H9 (cell line): Measurements from ENCODE around the gene SNRNP35. TPM values are rescaled to one million over a fixed set of nuclear protein-coding genes. Genes with fewer than 3 reads are reported as not detected.

Source experiments
- DNase-seq: peaks from one replicate; pipeline ENCODE4 v3.0.0-alpha.2; 2017
- H2AFZ ChIP-seq: one replicate; pipeline ENCODE4 v1.6.1; 2013; ENCODE audit warnings: mild to moderate bottlenecking, low read length, control low read depth, moderate library complexity
- H2AK5ac ChIP-seq: 2 replicates; pipeline ENCODE4 v1.6.1; 2013; ENCODE audit warnings: low read length, control low read depth, mixed read lengths; ENCODE audit not compliant: insufficient read length
- H2BK120ac ChIP-seq: one replicate; pipeline ENCODE4 v1.6.1; 2013; ENCODE audit warnings: low read depth, mild to moderate bottlenecking, low read length, control low read depth, inconsistent platforms; ENCODE audit not compliant: poor library complexity, severe bottlenecking
- H2BK12ac ChIP-seq: 2 replicates; pipeline ENCODE4 v1.6.1; 2013; ENCODE audit warnings: low read length, control low read depth, mixed read lengths, low read depth; ENCODE audit not compliant: insufficient read length
- H2BK15ac ChIP-seq: 2 replicates; pipeline ENCODE4 v1.6.1; 2013; ENCODE audit warnings: low read depth, low read length, control low read depth
- H2BK20ac ChIP-seq: one replicate; pipeline ENCODE4 v1.6.1; 2013; ENCODE audit warnings: low read depth, mild to moderate bottlenecking, low read length, control low read depth, inconsistent platforms; ENCODE audit not compliant: poor library complexity, severe bottlenecking
- H2BK5ac ChIP-seq: 2 replicates; pipeline ENCODE4 v1.6.1; 2013; ENCODE audit warnings: low read length, control low read depth, mixed read lengths; ENCODE audit not compliant: insufficient read length
- H3K14ac ChIP-seq: 2 replicates; pipeline ENCODE4 v1.6.1; 2013; ENCODE audit warnings: low read length, control low read depth; ENCODE audit not compliant: insufficient read depth
- H3K18ac ChIP-seq: 2 replicates; pipeline ENCODE4 v1.6.1; 2013; ENCODE audit warnings: low read depth, mild to moderate bottlenecking, mixed read lengths, low read length, control low read depth; ENCODE audit not compliant: insufficient read length
- H3K23ac ChIP-seq: 2 replicates; pipeline ENCODE4 v1.6.1; 2013; ENCODE audit warnings: low read length, control low read depth, mixed read lengths, low read depth; ENCODE audit not compliant: insufficient read length
- H3K23me2 ChIP-seq: 2 replicates; pipeline ENCODE4 v1.6.1; 2013; ENCODE audit warnings: low read depth, mild to moderate bottlenecking, mixed read lengths, low read length, control low read depth; ENCODE audit not compliant: insufficient read length, poor library complexity, severe bottlenecking
- H3K27ac ChIP-seq: 2 replicates; pipeline ENCODE4 v1.5.1; 2013; ENCODE audit warnings: low read length, control low read depth, mixed read lengths, low read depth; ENCODE audit not compliant: insufficient read length
- H3K27me3 ChIP-seq: 2 replicates; pipeline ENCODE4 v1.6.1; 2013; ENCODE audit warnings: low read length, control low read depth, inconsistent platforms; ENCODE audit not compliant: insufficient read depth
- H3K4ac ChIP-seq: 2 replicates; pipeline ENCODE4 v1.6.1; 2013; ENCODE audit warnings: low read depth, mild to moderate bottlenecking, control low read depth, inconsistent platforms, low read length, moderate library complexity
- H3K4me1 ChIP-seq: 2 replicates; pipeline ENCODE4 v1.6.1; 2013; ENCODE audit warnings: low read length, control low read depth, inconsistent platforms; ENCODE audit not compliant: insufficient read depth
- H3K4me2 ChIP-seq: 2 replicates; pipeline ENCODE4 v1.6.1; 2013; ENCODE audit warnings: low read length, control low read depth, mixed read lengths; ENCODE audit not compliant: insufficient read length, insufficient read depth
- H3K56ac ChIP-seq: 2 replicates; pipeline ENCODE4 v1.6.1; 2013; ENCODE audit warnings: low read depth, mild to moderate bottlenecking, mixed read lengths, low read length, control low read depth; ENCODE audit not compliant: insufficient read length
- H3K79me1 ChIP-seq: 2 replicates; pipeline ENCODE4 v1.6.1; 2013; ENCODE audit warnings: low read depth, mild to moderate bottlenecking, moderate library complexity, low read length, control low read depth, inconsistent platforms; ENCODE audit not compliant: insufficient read depth, poor library complexity, severe bottlenecking
- H3K79me2 ChIP-seq: 2 replicates; pipeline ENCODE4 v1.6.1; 2013; ENCODE audit warnings: low read length, control low read depth, inconsistent platforms; ENCODE audit not compliant: insufficient read depth
- H3K9ac ChIP-seq: 2 replicates; pipeline ENCODE4 v1.6.1; 2013; ENCODE audit warnings: low read length, control low read depth, mixed read lengths; ENCODE audit not compliant: insufficient read length; ENCODE audit errors: extremely low read depth
- H3K9me3 ChIP-seq: one replicate; pipeline ENCODE4 v1.6.1; 2013; ENCODE audit warnings: low read depth, low read length, inconsistent platforms; ENCODE audit not compliant: control insufficient read depth
- H3T11ph ChIP-seq: one replicate; pipeline ENCODE4 v1.6.1; 2013; ENCODE audit warnings: mild to moderate bottlenecking, low read length, control low read depth, inconsistent platforms
- H4K20me1 ChIP-seq: one replicate; pipeline ENCODE4 v1.6.1; 2013; ENCODE audit not compliant: control insufficient read depth, insufficient read length, insufficient read depth
- H4K5ac ChIP-seq: 2 replicates; pipeline ENCODE4 v1.6.1; 2013; ENCODE audit warnings: low read depth, mild to moderate bottlenecking, mixed read lengths, low read length, control low read depth; ENCODE audit not compliant: insufficient read length
- H4K8ac ChIP-seq: replicated peaks from 2 replicates; pipeline ENCODE4 v1.6.1; 2013; ENCODE audit warnings: low read length, control low read depth, mixed read lengths, low read depth; ENCODE audit not compliant: insufficient read length
- H4K91ac ChIP-seq: 2 replicates; pipeline ENCODE4 v1.6.1; 2013; ENCODE audit warnings: low read depth, mild to moderate bottlenecking, moderate library complexity, mixed read lengths, low read length, control low read depth; ENCODE audit not compliant: insufficient read length
- H3K27ac Mint-ChIP-seq, 3 experiments: 2 replicates in 2 of 3; 3 replicates in 1 of 3; pipeline ENCODE4 v1.8.0; 2020 to 2021; ENCODE audit warnings: mixed read lengths in 3 of 3, mild to moderate bottlenecking in 1 of 3, moderate library complexity in 1 of 3
- H3K27me3 Mint-ChIP-seq: 2 replicates; pipeline ENCODE4 v1.8.0; 2021; ENCODE audit warnings: low read depth, mild to moderate bottlenecking, moderate library complexity, mixed read lengths
- H3K36me3 Mint-ChIP-seq, 3 experiments: 2 replicates in 2 of 3; 3 replicates in 1 of 3; pipeline ENCODE4 v1.8.0; 2020 to 2021; ENCODE audit warnings: low read depth in 3 of 3, mixed read lengths in 3 of 3; ENCODE audit not compliant: insufficient read depth in 1 of 3
- H3K4me1 Mint-ChIP-seq, 2 experiments: 2 replicates each; pipeline ENCODE4 v1.8.0; 2020; ENCODE audit warnings: mixed read lengths in 2 of 2
- H3K4me3 Mint-ChIP-seq, 2 experiments: 2 replicates in 1 of 2; 3 replicates in 1 of 2; pipeline ENCODE4 v1.8.0; 2020 to 2021; ENCODE audit warnings: mild to moderate bottlenecking in 2 of 2, mixed read lengths in 2 of 2, moderate library complexity in 1 of 2
- H3K9me3 Mint-ChIP-seq, 2 experiments: 2 replicates in 1 of 2; 3 replicates in 1 of 2; pipeline ENCODE4 v1.8.0; 2020; ENCODE audit warnings: mild to moderate bottlenecking in 2 of 2, mixed read lengths in 2 of 2, moderate library complexity in 1 of 2
- CTCF ChIP-seq: fragments of 200-600 bp; sonication (generic); conservative IDR thresholded peaks from 3 replicates; pipeline ENCODE4 v1.8.0; 2021; ENCODE audit warnings: antibody characterized with exemption, mild to moderate bottlenecking
- WGBS: extraction: QIAGEN DNeasy Blood & Tissue Kit; methylation state at CpG from one replicate; pipeline ENCODE4 v1.1.7; 2013; ENCODE audit warnings: missing lambda C conversion rate, low lambda C conversion rate, mixed read lengths; ENCODE audit not compliant: insufficient read length; ENCODE audit errors: extremely low coverage; 5-methylcytosine and 5-hydroxymethylcytosine counted together
- total RNA-seq: library from RNA; stranded (reverse); gene quantifications from 2 replicates; pipeline ENCODE4 v1.2.1, GENCODE V29; 2021

Gene SNRNP35
- total RNA-seq, 1 experiment from 2014 or later = 16.3 TPM

GRCh38 chr12:123472438-123472849, 14.5 kb downstream of the SNRNP35 start:
- no peak overlapping the region for H2BK120ac ChIP-seq
- Mint-ChIP-seq H3K9me3 (no peaks in the 10 kb centered on the region), H3K36me3 (peaks cover 2 to 21% (median 21%) of the 10 kb centered on the region in 3 experiments; a peak in 5 of 7 replicates), H3K27me3 (no peaks in the 10 kb centered on the region), H3K4me3 (no peak overlapping the region), H3K4me1 (no peaks in the 10 kb centered on the region), H3K27ac (no peak overlapping the region; a peak in 1 of 7 replicates)
- no peak overlapping the region for H2AK5ac ChIP-seq
- no peak overlapping the region for H3K4ac ChIP-seq
- H2BK5ac ChIP-seq = no peak overlapping the region
- no peak for DNase-seq
- H3K18ac ChIP-seq = no peak overlapping the region
- TF ChIP-seq CTCF = no peak
- H4K20me1 ChIP-seq = no peaks in the 10 kb centered on the region
- no peak overlapping the region for H3K4me2 ChIP-seq
- H3K56ac ChIP-seq = no peak overlapping the region
- no peak overlapping the region for H2BK12ac ChIP-seq
- no peaks in the 10 kb centered on the region for H3K79me2 ChIP-seq
- H2AFZ ChIP-seq = no peak overlapping the region
- H3K23me2 ChIP-seq = no peaks in the 10 kb centered on the region
- no peaks in the 10 kb centered on the region for H3K79me1 ChIP-seq
- H4K91ac ChIP-seq = no peak overlapping the region
- WGBS = no CpG with 5 or more reads among the region's 12 CpGs
- H3K4me1 ChIP-seq = no peaks in the 10 kb centered on the region
- H2BK15ac ChIP-seq = no peak overlapping the region
- no peak overlapping the region for H4K5ac ChIP-seq
- no peak overlapping the region for H2BK20ac ChIP-seq
- H3K23ac ChIP-seq = no peak overlapping the region
- H3K9me3 ChIP-seq = no peaks in the 10 kb centered on the region
- no peak overlapping the region for H3K14ac ChIP-seq
- H3K9ac ChIP-seq = no peak overlapping the region
- no peak overlapping the region for H3T11ph ChIP-seq
- no peak overlapping the region for H3K27ac ChIP-seq
- H3K27me3 ChIP-seq = no peaks in the 10 kb centered on the region
- no peak overlapping the region for H4K8ac ChIP-seq
